Right lobe of liver (tissue), 6 donors: Measurements from ENCODE around the gene HNRNPD. TPM values are rescaled to one million over a fixed set of nuclear protein-coding genes. Genes with fewer than 3 reads are reported as not detected.

Source experiments
- ATAC-seq, 4 donors: fragments of 200-7000 bp; cut with Tn5 transposase; one replicate each; pipeline ENCODE4 v1.9.1; 2020; ENCODE audit warnings: mild to moderate bottlenecking in 4 of 4, moderate library complexity in 4 of 4
- DNase-seq, 3 donors: peaks; one replicate each; pipeline ENCODE4 v3.0.0-alpha.2; 2020
- H3K27ac ChIP-seq, 3 donors: fragments of 200-600 bp; one replicate each; pipeline ENCODE4 v1.8.0; 2022
- H3K27me3 ChIP-seq, 2 donors: fragments of 200-600 bp; one replicate each; pipeline ENCODE4 v1.8.0; 2022
- H3K36me3 ChIP-seq, 4 donors: fragments of 200-600 bp; sonication (generic) in 1 of 4; one replicate each; pipeline versions ENCODE4 v1.5.1 to v1.8.0; 2017 to 2022; ENCODE audit warnings: control low read depth in 1 of 4
- H3K4me1 ChIP-seq, 4 donors: fragments of 200-600 bp; sonication (generic) in 1 of 4; one replicate each; pipeline versions ENCODE4 v1.5.1 to v1.8.0; 2017 to 2022; ENCODE audit warnings: control low read depth in 1 of 4
- H3K4me3 ChIP-seq, 3 donors: fragments of 200-600 bp; one replicate each; pipeline ENCODE4 v1.8.0; 2022
- H3K9me3 ChIP-seq, 4 donors: fragments of 200-600 bp; sonication (generic) in 1 of 4; one replicate each; pipeline versions ENCODE4 v1.5.1 to v1.8.0; 2017 to 2022; ENCODE audit warnings: control low read depth in 1 of 4
- POLR2A ChIP-seq: fragments of 450-650 bp; IDR thresholded peaks from one replicate; pipeline ENCODE4 v1.6.1; 2017; ENCODE audit warnings: antibody characterized with exemption, mild to moderate bottlenecking
- WGBS: methylation state at CpG from one replicate; pipeline ENCODE4 v1.1.6; 2018; ENCODE audit warnings: low coverage, low lambda C conversion rate; ENCODE audit not compliant: insufficient coverage; ENCODE audit errors: missing lambda C conversion rate; 5-methylcytosine and 5-hydroxymethylcytosine counted together
- intact Hi-C, 2 donors: fragments of 100-400 bp; cut with DNase I; formaldehyde crosslinking; loops; one replicate each; pipeline versions ENCODE4 v1.11.2 to v1.14.1; 2022
- total RNA-seq, 6 experiments: library from RNA; depleted of rRNA in 2 of 6; stranded (reverse); fragments of >200 nt in 2 of 6; fragmentation: NEBNext Ultra II Directional in 3 of 6; extraction: Animal tissue kit (Norgen Biotek cat#: 25700) in 3 of 6; gene quantifications; one replicate each; pipeline versions ENCODE4 v1.1.0 to v1.2.4, GENCODE V29; 2016 to 2023
- TF ChIP-seq, protein P1 (sequence below), 4 donors: fragments of 200-600 bp in 3 of 4; fragments of 450-650 bp in 1 of 4; IDR thresholded peaks; one replicate each; pipeline versions ENCODE4 v1.5.1 to v1.8.0; 2016 to 2022; ENCODE audit warnings: antibody characterized with exemption in 4 of 4, mild to moderate bottlenecking in 2 of 4
- donor health status: DM: no; HTN: yes; CAD: no.
- donor health status: DM: no; HTN: no; CAD: no.
- donor health status: DM: no; HTN: no; CAD: no.
- donor health status: DM: no; HTN: yes; CAD: no.
- donor health status: DM: no; HTN: yes; CAD: no.

HNRNPD gene
- total RNA-seq, 6 experiments from 2014 or later, result 34.5 to 67.1 (median 42.6) TPM

DNA sequence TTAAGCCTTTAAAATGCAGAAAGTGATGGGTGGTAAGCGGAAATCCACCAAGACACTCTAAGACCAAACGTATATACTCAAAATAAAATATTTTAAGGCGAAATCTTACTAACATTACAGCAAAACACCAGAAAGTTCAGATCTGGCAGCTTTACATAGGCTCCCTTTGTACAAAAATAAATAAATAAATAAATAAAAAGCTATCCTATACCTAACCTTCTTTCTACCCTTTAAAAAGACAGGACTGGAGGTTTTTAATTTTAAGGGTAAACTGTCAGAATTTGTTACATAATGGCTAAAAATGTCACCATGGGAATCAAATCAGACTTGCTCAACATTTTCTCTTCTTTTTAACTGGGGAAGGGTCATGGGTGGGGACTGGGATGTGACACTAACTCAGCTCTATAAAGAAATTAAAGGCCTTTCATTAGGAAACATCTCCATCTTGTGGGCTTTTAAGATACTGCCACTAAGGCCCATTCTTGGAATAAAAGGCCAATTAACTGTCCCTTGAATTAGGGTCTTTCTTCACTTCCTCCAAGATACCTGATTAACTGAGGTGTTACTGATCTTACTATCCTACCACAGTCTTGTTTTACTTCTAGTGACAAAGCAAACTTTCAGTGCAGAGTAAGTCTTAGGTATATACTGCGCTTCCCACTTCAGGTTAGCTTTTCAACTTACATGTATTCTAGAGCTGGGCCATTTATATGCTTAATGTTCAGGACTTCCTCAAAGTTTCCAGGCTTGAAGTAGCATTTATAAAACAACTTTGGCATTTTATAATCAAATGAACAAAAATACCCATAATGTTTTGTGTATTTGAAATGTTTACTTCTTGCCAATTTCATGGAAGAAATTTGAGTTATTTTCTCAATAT is 13.3 kb downstream of the HNRNPD start:
- ATAC-seq, result peak; percentile 69 to 85 (median 78)

DNA sequence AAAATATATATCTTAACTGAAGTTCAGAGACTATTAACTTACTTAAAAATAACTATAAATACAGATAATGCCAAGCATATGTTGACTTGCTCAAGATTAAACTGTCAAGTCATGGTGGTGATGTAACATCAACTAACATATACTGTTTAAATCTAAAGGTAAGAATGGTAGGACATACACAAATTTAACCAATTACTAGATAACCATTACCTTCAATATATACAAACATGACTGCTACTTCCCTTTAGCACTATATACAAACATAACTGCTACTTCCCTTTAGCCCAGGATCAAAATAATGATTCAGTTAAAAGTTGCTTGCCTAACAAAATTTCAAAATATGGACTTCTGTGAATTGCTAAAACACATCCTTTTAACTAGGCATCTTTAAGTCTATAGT is 14.9 kb downstream of the HNRNPD start:
- ATAC-seq (no peak), DNase-seq (no peak)
- intact Hi-C loops, result no loop called here
- peaks cover 0 to 43% (median 25%) of the 10 kb centered on the region in 4 donors for H3K36me3 ChIP-seq
- no peak overlapping the region for H3K4me3 ChIP-seq
- H3K9me3 ChIP-seq, result no peaks in the 10 kb centered on the region
- peaks cover 0 to 12% (median 0%) of the 10 kb centered on the region in 4 donors for H3K4me1 ChIP-seq
- no peak for TF ChIP-seq POLR2A
- TF ChIP-seq, protein P1, sequence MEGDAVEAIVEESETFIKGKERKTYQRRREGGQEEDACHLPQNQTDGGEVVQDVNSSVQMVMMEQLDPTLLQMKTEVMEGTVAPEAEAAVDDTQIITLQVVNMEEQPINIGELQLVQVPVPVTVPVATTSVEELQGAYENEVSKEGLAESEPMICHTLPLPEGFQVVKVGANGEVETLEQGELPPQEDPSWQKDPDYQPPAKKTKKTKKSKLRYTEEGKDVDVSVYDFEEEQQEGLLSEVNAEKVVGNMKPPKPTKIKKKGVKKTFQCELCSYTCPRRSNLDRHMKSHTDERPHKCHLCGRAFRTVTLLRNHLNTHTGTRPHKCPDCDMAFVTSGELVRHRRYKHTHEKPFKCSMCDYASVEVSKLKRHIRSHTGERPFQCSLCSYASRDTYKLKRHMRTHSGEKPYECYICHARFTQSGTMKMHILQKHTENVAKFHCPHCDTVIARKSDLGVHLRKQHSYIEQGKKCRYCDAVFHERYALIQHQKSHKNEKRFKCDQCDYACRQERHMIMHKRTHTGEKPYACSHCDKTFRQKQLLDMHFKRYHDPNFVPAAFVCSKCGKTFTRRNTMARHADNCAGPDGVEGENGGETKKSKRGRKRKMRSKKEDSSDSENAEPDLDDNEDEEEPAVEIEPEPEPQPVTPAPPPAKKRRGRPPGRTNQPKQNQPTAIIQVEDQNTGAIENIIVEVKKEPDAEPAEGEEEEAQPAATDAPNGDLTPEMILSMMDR (IDR thresholded peaks at IDR 0.05), result no peak
- no peaks in the 10 kb centered on the region for H3K27me3 ChIP-seq
- H3K27ac ChIP-seq, result no peak overlapping the region

More for the DNA sequence above, 13.3 kb downstream of the HNRNPD start:
- H3K4me3 ChIP-seq, result no peak overlapping the region
- 91% methylated on average over 4 of the region's 4 CpGs for WGBS
- peaks cover 0 to 27% (median 5%) of the 10 kb centered on the region in 4 donors for H3K4me1 ChIP-seq
- H3K36me3 ChIP-seq, result peaks cover 0 to 26% (median 15%) of the 10 kb centered on the region in 4 donors
- H3K27ac ChIP-seq, result no peak overlapping the region
- TF ChIP-seq, protein P1 (IDR thresholded peaks at IDR 0.05), result peak; percentile 43 to 65 (median 62)
- TF ChIP-seq POLR2A, result no peak
- no peaks in the 10 kb centered on the region for H3K27me3 ChIP-seq
- no peaks in the 10 kb centered on the region for H3K9me3 ChIP-seq
- intact Hi-C loops, result no loop called here
- DNase-seq, result no peak

DNA sequence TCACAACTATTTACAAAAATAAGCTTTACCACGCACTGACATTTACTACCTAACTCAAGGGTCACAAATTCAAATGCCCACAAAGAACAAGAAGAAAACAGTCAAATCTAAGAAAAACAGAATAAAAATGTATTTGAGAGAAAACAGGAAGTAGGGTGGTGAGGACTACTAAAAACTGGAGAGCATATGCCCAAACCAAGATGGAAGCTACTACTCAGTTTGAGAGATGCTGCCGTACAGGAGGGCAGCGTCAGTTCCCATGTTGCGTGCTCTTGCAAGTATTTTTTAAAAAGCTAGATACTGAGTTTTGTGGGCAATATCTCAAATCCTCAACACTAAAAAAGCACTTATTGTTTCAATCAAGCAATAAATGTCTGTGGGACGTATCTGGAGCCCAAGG is 16.2 kb downstream of the HNRNPD start:
- Histone ChIP-seq H3K27me3 (no peaks in the 10 kb centered on the region), H3K9me3 (no peaks in the 10 kb centered on the region), H3K4me1 (peaks cover 0 to 12% (median 0%) of the 10 kb centered on the region in 4 donors), H3K4me3 (no peak overlapping the region), H3K36me3 (peaks cover 0 to 49% (median 30%) of the 10 kb centered on the region in 4 donors), H3K27ac (no peak overlapping the region)
- TF ChIP-seq, protein P1 (IDR thresholded peaks at IDR 0.05), result no peak
- TF ChIP-seq POLR2A, result no peak
- 91% methylated on average over 5 of the region's 5 CpGs for WGBS
- no peak for DNase-seq
- intact Hi-C loops, result no loop called here
- no peak for ATAC-seq

DNA sequence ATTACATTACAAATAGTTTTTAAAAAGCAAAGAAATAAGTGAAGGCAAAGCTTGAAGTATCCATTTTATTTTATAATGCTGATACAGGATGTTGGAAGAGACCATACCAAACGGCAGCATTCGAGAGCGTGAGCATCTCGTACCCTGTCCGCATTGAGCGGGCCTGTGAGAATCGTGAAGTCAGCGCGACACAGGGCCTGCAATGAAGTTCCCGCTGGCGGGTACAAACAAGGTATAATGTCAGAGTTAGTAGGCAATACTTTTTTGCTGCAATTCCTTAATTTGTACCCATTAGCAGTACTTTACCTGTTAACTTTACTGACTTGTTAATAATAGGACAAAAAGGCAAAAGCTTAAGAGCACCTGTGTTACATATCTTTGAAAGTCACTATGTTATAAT is 19.0 kb downstream of the HNRNPD start:
- no peaks in the 10 kb centered on the region for H3K27me3 ChIP-seq
- H3K27ac ChIP-seq, result no peak overlapping the region
- no peak for DNase-seq
- H3K9me3 ChIP-seq, result no peaks in the 10 kb centered on the region
- no peak for TF ChIP-seq POLR2A
- TF ChIP-seq, protein P1 (IDR thresholded peaks at IDR 0.05), result no peak
- H3K4me3 ChIP-seq, result no peak overlapping the region
- intact Hi-C loops, result no loop called here
- peaks cover 0 to under 1% (median 0%) of the 10 kb centered on the region in 4 donors for H3K4me1 ChIP-seq
- ATAC-seq, result no peak
- peaks cover 0 to 65% (median 33%) of the 10 kb centered on the region in 4 donors for H3K36me3 ChIP-seq
- WGBS, result 95% methylated on average over 11 of the region's 11 CpGs
